EL (cell line): Measurements from ENCODE around the gene HABP4.

Experiments used
- DNase-seq: peaks from one replicate; pipeline ENCODE4 v3.0.0-alpha.2; 2016

The HABP4 gene

DNA sequence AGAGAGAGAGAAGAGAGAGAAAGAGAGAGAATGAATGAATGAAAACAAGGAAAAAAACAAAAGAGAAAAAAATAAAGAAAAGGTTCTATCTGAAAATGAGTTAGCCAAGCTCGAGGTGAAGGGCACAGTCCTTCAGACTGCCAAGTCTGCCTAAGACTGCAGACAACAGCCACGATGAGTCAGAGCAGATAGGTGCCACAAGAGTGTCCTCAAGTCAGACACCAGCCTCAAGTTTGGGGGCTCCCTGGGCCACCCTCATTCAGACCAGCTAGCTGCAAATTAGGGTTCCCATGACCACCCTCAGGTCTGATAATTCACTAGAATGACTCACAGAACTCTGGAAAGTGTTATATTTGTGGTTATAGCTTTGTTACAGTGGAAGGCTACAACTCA lies 13.9 kb upstream of the HABP4 start:
- no peak for DNase-seq

GRCh38 chr9:96436456-96437126 lies 13.4 kb upstream of the HABP4 start:
- DNase-seq = no peak

GRCh38 chr9:96437454-96437853 lies 12.5 kb upstream of the HABP4 start:
- DNase-seq = no peak

- no peak for DNase-seq
Observed at GRCh38 chr9:96440671-96441199, 9.2 kb upstream of the HABP4 start.

- peak; percentile 37 for DNase-seq
Observed at GRCh38 chr9:96441798-96442445, 8.0 kb upstream of the HABP4 start.

GRCh38 chr9:96442491-96442890 lies 7.5 kb upstream of the HABP4 start:
- DNase-seq = no peak

DNA sequence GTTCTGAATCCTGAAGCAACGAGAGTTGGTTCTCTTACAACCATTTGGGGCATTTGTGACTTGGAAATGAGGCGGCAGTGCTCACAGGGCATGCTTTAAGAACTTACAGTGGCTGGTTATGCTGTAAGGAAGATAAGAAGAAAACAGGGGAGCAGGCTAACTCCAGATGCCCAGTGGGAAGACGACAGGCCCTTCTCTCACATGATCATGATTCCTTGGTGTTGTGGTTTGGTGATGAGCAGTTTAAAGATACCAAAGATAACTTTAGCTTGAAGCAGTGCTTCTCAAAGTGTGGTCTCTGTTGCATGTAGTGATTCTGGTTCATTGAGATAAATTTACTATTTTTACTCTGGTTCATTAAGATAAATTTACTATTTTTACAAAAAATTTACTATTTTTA lies 2.6 kb upstream of the HABP4 start:
- peak; percentile 33 for DNase-seq

GRCh38 chr9:96448546-96449170 lies 1.3 kb upstream of the HABP4 start:
- DNase-seq = no peak

GRCh38 chr9:96449523-96449844 lies 485 bp upstream of the HABP4 start:
- no peak for DNase-seq

DNA sequence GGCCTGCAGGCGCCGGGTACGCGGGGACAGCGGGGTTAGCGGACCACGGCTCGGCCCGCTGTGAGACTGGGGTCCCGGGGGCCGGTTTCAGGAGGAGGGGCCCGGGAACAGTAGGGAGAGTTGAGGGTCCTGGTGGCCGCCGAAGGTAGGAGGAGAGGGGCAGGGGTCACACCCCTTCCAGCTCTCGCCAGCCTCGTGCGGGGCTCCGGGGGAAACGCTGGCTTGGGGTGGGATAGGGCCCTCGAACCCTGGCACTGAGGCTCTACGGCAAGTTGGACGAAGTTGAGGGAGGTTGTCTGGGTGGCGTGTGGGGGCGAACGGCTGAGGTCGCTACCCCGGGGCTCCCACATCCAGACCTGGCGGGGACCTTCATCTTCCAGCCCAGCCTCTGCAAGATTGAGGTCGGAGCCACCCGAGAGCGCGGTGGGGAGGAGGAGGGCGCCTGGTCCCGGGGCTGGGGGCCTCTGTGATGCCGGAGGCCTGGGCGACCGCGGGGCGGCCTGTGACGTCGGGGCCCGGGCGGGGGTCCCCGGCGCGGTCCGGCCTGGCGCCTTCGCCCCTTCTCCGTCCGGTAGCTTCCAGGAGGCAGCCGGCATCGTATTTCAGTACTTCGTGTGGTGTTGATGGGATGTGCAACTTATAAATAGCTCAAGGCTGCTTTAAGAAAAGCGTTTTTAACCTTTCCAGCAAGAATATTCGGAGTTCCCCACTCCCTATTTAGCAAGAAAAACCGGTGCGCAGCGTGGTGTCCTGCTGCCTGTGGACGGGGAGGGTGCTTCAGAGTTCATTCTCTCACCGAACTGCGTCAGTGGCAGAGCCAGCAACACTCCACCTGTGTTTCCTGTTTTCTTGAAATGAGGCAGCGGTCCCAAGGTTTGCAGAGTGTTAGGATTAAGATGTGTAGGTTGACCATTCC lies 902 bp downstream of the HABP4 start:
- DNase-seq = peak; percentile 28

DNA sequence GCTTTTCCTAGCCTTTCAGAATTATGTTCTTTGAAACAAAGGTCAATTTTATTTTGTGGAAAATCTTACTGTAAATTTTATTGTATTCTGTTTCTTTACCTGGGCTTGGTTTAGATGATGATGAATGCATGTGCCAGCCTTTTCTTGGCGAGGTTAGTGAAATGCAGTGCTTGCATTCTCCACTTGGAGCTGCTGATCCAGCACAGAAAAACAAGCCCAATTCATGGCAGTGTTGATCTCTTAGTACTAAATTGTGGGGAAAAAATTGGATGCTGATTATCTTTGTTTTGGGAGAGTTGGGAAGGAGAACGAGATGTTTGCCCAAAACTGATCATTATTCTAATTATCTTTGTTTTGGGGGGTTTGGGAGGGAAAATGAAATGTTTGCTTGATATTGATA lies 3.7 kb downstream of the HABP4 start:
- peak; percentile 37 for DNase-seq

DNA sequence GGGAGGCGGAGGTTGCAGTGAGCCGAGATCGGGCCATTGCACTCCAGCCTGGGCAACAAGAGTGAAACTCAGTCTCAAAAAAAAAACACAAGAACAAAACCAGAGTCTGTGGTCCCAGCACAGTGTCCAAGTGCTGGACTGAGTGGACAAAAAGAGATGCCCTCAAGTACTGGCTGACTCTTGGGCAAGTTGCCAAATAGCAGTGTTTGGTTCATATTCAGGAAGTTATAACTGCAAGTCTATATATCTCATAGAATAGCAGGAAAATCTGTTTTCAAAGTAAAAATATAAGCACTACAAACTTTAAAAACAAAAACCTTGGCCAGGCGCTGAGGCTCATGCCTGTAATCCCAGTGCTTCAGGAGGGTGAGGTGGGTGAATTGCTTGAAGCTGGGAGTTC lies 7.3 kb downstream of the HABP4 start:
- peak; percentile 19 for DNase-seq

GRCh38 chr9:96458226-96458625 lies 8.3 kb downstream of the HABP4 start:
- DNase-seq = no peak

GRCh38 chr9:96459268-96460007 lies 9.5 kb downstream of the HABP4 start:
- no peak for DNase-seq

DNA sequence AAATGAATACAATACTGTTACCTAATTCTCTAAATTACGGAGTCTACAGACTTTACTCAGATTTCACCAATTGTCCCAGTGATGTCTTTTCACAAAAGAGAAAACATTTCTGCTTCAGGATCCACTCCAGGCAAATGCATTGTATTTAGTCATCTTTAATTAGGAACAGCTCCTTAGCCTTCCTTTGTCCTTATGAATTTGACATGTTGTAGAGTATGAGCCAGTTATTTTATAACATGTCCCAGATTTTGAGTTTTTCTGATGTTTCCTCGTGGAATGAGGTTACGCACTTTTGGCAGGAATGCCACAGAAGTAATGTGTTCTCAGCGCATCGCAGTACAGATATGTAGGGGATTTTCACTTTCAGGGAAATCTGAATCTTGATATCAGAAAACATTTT lies 10.5 kb downstream of the HABP4 start:
- DNase-seq = peak; percentile 19

DNA sequence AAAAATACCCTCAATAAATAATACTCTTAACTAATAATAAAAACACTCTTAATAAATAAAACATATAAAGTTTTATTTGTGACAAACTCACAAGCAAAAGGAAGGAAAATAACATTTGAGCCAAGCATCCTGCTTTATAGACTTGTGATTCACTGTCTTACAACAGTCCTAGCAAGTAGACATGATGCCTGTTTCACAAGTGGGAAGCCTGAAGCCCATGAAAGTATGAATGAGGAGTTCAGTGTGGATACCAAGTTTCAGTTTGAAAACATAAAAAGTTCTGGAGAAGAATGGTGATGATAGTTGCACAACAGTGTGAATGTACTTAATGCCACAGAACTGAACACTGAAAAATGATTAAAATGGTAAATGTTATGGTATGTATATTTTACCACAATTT lies 10.9 kb downstream of the HABP4 start:
- DNase-seq = peak; percentile 49

DNA sequence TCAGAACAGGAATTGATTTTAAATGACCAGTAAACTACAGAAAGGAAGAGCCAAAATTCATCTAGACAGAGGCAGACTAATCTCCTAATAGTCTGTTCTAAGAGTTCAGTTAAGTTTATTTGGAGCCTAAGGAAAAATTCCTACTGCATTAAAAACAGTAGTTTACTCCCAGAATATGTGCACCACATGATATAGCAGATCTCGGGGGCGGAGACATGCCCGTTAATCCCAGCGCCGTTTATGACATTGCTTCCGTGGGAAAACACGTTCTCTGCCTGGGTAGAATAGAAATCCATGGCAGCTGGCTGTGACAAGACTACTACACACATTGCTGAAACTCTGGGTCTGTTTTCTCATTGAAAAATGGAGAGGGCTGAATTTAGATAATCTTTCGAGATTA lies 11.4 kb downstream of the HABP4 start:
- peak; percentile 23 for DNase-seq

DNA sequence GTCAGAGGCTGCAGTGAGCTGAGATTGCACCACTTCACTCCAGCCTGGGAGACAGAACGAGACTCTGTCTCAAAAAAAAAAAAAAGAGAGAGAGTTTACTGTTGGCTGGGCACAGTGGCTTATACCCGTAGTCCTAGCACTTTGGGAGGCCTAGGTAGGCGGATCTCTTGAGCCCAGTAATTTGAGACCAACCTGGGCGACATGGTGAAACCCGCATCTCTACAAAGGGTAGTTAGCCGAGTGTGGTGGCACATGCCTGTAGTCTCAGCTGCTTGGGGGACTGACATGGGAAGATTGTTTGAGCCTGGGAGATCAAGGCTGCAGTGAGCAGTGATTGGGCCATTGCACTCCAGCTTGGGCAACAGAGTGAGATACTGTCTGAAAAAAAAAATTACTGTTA lies 12.6 kb downstream of the HABP4 start:
- no peak for DNase-seq

DNA sequence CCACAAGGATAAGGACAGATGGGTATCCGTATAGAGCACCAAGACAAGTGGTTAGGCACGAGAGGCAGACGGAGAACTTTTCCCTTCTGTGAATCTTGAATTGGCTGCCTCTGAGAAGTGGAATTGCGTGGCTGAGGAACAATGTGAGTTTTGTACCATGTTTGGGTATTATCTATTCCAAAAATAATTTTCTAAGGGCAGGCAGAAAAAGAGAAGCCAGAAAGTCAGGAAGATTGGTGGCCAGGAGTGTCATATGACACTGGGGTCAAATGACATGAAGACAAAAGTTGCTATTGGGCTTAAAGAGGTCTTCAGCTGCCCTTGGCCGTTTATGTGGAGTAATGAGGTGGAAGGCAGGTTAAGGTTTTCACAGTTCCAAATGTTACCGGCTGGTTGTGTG lies 14.5 kb downstream of the HABP4 start:
- DNase-seq = no peak

DNA sequence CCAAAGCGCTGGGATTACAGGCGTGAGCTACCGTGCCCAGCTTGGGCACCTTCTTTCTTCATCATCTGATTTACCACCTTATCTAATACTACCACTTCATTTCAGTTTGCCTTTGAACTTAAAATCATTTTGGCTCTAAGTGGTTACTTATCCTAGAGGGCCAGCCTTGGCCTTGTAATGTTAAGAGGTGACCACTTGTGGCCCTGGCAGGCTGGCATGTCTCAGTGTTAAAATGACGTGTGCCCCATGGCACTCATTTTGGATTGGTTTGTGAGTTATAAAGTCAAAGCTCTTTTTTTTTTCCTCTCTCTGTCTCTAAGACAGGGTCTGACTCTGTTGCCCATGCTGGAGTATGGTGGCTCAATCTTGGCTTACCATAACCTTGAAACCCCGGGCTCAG lies 17.8 kb downstream of the HABP4 start:
- DNase-seq = no peak

- no peak for DNase-seq
Observed at GRCh38 chr9:96476013-96476412, 26.0 kb downstream of the HABP4 start.

- DNase-seq = peak; percentile 57
Observed at GRCh38 chr9:96476591-96476990, 26.6 kb downstream of the HABP4 start.
